TTC549 (cell line): ENCODE results near the gene COL16A1.

Experiments used
- FAIRE-seq: peaks from 2 replicates; lab custom pipeline; 2012; peaks lifted over from hg19 to GRCh38; lab: Jason Lieb, UNC

The COL16A1 gene

GRCh38 chr1:31703431-31704270 lies at the start of gene COL16A1:
Gene COL16A1, minus strand, starts transcription at chr1:31704017. Its CDS starts 1,824 bp downstream, at chr1:31702193.
- no peak for FAIRE-seq

- FAIRE-seq: no peak
Observed at GRCh38 chr1:31752952-31753475, 49.2 kb upstream of the COL16A1 start.

DNA sequence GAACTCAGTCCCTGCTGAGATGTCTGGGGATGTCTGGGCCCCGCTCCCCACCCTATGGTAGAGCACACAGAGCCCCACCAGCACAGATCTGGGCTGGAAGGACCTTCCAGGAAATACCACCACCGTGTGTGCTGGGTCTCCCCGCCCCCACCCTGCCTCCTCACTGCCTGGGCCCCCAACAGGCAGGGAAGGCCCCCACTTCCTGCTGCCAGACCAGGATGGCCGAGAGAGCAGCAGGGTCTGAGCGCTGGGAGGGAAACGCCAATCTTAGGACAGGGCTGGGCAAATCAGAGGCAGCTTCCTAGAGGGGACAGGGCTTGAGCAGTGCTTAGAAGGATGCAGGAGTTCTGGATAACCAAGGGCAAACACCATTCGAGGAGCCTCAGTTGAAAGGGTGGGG lies 48.4 kb upstream of the COL16A1 start:
- no peak for FAIRE-seq

DNA sequence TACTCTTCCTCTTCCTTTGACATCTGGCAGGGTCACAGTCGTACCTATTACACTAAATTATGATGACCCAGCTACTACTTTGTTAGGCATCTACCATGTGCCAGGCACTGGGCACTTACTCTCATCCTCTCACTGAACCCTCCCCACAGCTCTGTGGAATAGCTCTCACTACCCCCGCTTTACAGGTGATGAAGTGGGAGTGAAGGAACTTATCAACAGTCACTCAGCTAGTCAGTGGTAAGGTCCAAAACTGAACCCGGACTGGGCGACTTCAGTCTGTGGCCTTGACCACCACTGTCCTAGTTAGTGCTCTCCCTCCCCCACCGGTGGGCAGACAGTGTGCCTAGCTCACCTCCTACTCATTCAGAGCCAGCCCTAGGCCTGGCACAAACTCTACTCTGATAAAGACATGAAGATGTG lies 48.0 kb upstream of the COL16A1 start:
- FAIRE-seq: no peak

- FAIRE-seq: no peak
Observed at GRCh38 chr1:31750858-31751510, 47.2 kb upstream of the COL16A1 start.

GRCh38 chr1:31749785-31750735 lies 46.2 kb upstream of the COL16A1 start:
- no peak for FAIRE-seq

DNA sequence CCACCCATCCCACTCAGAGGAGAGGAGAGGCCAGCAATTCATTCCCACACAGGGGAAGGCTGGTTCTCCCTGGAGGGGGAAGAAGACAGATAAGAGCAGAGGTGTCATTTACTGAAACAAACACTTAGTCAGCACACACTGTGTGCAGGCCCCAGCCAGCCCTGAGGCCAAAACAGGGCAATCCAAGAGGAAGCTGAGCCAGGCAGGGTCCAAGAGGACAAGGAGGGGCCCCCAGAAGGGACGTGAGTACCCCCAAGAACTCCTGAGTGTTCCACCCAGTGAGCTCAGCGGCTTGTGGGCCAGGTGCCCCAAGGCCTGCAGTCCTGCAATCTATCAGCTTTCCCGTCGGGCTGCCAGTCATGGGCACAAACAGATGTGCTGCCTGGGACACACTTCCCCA lies 44.5 kb upstream of the COL16A1 start:
- no peak for FAIRE-seq

GRCh38 chr1:31747304-31747703 lies 43.5 kb upstream of the COL16A1 start:
- no peak for FAIRE-seq

DNA sequence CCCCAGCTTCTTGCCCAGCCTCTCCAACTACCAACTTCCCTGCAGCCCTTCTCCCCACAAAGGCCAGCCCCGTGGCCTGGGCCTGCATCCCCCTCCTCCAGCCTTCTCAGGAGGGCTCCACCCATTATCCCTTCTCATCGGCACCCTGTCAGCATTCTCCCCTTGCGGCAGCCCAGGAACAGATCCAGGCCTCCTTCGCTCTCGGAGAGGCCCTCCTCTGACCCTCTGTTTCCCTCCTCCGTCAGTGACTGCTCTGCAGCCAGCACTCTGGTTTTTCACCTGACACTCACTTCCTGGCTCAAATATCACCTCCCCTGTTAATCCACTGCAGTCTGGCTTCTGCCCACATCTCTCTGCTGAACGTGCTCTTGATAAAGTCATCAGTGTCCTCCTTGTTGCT lies 42.9 kb upstream of the COL16A1 start:
- FAIRE-seq: no peak

DNA sequence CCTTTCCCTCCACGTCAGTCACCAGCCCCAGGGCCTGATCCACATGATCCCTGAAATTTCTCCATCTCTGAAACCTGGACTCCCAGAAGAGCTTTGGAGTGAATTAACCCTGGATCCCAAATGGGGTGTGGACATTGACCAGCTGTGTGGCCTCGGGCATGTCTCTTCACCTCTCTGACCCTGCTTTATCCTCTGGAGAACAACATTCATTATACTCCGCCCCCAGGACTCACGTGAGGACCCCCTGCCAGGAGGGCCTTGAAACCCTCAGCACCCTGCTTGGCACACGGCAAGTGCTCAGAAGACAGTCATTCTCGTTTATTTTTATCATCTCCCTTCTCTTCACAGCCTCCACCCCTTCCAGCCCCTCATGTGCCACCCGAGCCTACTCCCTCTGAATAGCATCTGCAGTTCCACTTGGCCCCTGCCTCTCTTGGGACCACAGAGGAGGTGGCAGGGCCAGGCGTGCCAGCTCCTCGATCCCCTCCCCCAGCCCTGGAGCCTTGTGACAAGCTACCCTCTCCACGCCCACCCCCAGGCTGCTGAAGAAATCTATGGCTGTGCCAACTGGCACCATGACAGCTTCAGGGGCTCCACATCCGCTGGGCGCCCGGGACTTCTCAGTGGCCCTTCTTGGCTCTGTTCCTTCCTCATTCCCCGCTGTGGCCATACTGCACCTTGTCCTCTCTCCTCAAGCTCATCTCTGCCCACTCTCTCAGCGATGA lies 42.3 kb upstream of the COL16A1 start:
- FAIRE-seq: no peak

DNA sequence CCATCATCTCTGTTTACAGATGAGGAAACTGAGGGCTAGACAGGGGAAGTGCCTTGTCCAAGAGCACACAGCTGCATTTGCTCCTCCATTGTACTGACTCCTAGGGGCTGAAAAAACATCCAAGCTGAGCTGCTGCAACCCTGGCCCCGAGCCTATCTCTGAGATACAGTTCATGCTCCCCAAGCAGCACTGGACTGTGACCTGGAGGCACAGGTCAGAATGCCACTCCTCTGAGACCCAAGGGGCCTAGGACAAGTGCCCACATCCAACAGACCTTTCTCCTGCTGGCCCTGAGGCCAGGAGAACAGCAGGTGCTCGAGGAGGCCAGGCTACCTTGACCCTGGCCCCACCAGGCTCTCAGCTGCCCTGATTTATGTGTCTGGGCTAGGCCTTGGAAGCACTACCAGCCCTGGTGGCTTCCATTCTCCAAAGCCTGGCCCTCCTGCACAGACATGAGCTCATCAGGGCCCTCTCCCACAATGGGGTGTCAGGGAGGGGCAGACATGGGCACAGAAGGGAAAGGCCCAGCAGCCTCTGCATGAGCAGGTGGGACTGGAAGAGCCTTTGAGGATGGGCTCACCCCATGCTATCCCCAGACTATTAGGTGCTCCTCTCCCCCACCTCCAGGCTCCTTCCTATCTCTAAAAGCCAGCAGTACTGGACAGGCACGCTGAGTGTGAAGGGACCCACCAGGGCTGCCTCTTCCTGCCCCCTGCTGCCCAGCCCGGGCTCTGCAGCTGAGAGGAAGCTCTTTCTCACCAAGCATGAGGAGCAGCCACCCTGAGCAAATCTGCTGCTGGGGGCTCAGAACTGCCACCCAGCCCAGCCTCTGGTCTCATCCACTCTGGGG lies 41.5 kb upstream of the COL16A1 start:
- FAIRE-seq: no peak

DNA sequence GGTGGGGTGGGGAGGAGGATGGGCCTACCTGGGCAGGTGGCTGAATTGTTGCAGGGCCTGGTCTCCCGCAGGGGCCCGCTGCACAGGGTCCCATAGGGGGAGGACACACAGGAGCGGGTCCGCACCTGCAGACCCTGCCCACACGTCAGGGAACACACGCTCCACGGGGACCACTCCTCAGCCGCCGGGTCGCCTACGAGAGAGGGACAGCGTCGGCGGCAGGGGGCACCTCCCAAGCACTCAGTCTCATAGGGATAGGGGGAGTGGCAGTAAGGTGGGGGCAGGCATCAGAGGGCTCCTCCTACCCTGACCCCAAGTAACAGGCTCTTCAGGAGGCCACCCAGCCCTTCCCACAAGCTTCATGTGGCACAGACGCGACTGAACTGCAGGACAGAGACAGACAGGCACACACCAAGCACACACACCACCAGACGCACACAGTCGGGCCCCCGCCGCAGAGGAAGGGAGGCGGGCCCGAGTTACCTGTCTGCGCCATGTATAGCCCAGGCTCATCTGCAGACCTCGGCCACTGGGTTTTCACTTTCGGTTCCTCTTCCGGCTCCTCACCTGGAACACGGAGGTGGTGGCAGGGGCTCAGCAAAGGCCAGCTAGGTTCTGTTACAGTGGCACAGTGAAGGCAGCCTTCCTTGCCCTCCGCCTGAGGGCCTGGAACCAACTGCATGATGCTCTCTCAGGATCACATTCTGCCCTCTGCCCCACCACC lies 40.5 kb upstream of the COL16A1 start:
- no peak for FAIRE-seq

GRCh38 chr1:31742462-31743212 lies 38.8 kb upstream of the COL16A1 start:
- no peak for FAIRE-seq

- no peak for FAIRE-seq
Observed at GRCh38 chr1:31739346-31739745, 35.5 kb upstream of the COL16A1 start.

DNA sequence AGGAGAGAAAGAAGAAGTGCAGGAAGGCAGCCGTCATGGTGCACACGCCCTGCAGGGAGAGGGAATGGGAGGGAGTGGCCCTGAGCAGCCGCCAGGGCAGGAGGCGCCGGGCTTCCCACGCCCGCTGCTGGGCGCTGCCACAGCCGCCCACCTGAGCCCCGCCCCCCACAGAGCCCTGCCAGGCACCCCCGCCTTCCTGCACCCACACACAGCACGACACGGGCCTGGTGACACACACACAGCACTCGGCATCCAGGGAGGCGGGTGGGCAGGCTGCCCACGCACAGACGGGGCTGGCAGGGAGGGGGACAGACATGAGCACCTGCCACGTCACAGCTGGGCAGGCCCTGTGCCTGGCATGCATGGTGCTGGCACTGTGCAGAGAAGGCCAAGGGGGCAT lies 32.9 kb upstream of the COL16A1 start:
- no peak for FAIRE-seq

- no peak for FAIRE-seq
Observed at GRCh38 chr1:31735571-31735970, 31.8 kb upstream of the COL16A1 start.

GRCh38 chr1:31734582-31735107 lies 30.8 kb upstream of the COL16A1 start:
- no peak for FAIRE-seq

DNA sequence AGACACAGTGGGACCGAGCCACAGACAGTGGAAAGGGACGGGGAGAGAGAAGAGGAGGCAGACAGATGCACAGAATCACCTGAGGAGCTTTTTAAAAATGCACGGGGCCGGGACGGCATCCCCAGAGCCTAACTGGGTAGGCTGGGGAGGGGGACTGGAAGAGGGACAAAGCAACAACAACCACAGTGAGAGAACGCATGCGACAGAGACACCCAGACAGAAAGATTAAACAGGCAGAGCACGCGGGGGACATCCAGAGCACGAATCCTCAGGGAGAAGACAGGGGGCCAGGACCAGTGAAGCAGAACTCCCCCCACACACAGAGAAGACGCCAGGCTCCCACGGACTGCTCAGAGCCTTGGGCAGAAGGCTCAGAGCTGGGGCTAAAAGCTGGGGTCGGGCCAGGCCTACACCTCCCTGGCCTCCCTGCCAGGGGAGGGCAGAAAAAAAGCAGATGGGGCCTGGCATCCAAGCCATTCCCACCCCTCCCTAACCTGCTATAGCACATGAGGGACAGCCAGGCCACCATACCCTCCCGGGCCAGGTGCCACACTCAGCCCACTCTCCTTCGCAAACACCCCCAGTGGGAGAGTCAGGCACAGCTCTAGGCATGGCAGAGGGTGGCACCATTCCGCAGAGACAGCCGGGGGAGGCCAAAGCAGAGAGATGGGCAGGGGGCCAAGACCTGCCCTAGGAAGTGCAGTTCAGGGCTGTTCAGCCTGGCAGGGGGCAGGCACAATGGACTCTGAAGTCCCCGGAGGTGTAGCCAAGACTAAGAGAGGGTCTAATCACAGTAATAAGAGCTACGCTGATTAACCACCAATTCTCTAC lies 29.8 kb upstream of the COL16A1 start:
- FAIRE-seq: no peak
